ENCODE data around the gene TSSK1B. TPM values are rescaled to one million over a fixed set of nuclear protein-coding genes. Genes with fewer than 3 reads are reported as not detected.

The TSSK1B gene
- total and polyA plus RNA-seq, 2 experiments from 2014 or later = 0.52 TPM; not detected in 1

GRCh38 chr5:113447498-113448050, 12.8 kb upstream of the TSSK1B start:
- Histone ChIP-seq H3K36me3 (ENCODE audit: insufficient read depth) (no peaks in the 10 kb centered on the region), H3K79me2 (replicated peaks; ENCODE audit: insufficient read depth) (no peaks in the 10 kb centered on the region), H3K27ac (ENCODE audit: low read depth) (no peak overlapping the region), H3K4me1 (ENCODE audit: insufficient read depth) (no peaks in the 10 kb centered on the region), H3K9me2 (ENCODE audit: insufficient read depth) (no peaks in the 10 kb centered on the region; the same call in 1 of the 2 replicates), H3F3A (replicated peaks; ENCODE audit: low read depth) (no peaks in the 10 kb centered on the region), H4K20me1 (replicated peaks; ENCODE audit: insufficient read depth) (no peaks in the 10 kb centered on the region; the same call in 1 of the 2 replicates), H3K4me3 (no peak overlapping the region), H3K4me2 (no peak overlapping the region), H3K27me3 (ENCODE audit: insufficient read depth) (no peaks in the 10 kb centered on the region), H2AFZ (no peak overlapping the region)
- TF ChIP-seq CTCF (conservative IDR thresholded peaks at IDR 0.05; ENCODE audit: low read depth in 2 of 2) (peak; percentile 25 to 34; a peak in 2 of 4 replicates), ZNF462 (CRISPR knock-in tag; IDR thresholded peaks at IDR 0.05) (no peak), ZNF114 (CRISPR knock-in tag; IDR thresholded peaks at IDR 0.05) (no peak), ZNF331 (CRISPR knock-in tag; IDR thresholded peaks at IDR 0.05; ENCODE audit: low read depth) (no peak), ETS1 (IDR thresholded peaks at IDR 0.05) (no peak), CREB1 (CRISPR knock-in tag; IDR thresholded peaks at IDR 0.05; ENCODE audit: low read depth) (no peak), NANOG (IDR thresholded peaks at IDR 0.05; ENCODE audit: borderline replicate concordance) (no peak), STAT1 (IDR thresholded peaks at IDR 0.05; ENCODE audit: unreplicated experiment) (no peak), EZH2 (IDR thresholded peaks at IDR 0.05; ENCODE audit: low read depth, unreplicated experiment) (no peak)
- H3K4me1 Mint-ChIP-seq = no peaks in the 10 kb centered on the region
- H3K36me3 Mint-ChIP-seq (ENCODE audit: low read depth) = peaks cover 4% of the 10 kb centered on the region; the same call in 1 of the 3 replicates
- peaks cover 3% of the 10 kb centered on the region for H3K27me3 Mint-ChIP-seq (ENCODE audit: insufficient read depth, low read depth, poor library complexity)
- H3K27ac Mint-ChIP-seq = no peak overlapping the region
- peak; percentile 23 for DNase-seq (ENCODE audit: low spot score)
- no peak overlapping the region for H3K4me3 Mint-ChIP-seq
- peaks cover 17% of the 10 kb centered on the region; the same call in 1 of the 3 replicates for H3K9me3 Mint-ChIP-seq
- ATAC-seq = peak; percentile 58

Data from GM23338 (cell line).